IMR-90 (cell line): Measurements from ENCODE around the gene COL5A1. TPM values are rescaled to one million over a fixed set of nuclear protein-coding genes. Genes with fewer than 3 reads are reported as not detected.

ENCODE experiments used
- polyA plus RNA-seq, 3 experiments: library from polyadenylated mRNA; depleted of rRNA; stranded (reverse); fragments of >200 nt; gene quantifications; 2 replicates each; pipeline ENCODE4 v1.2.3, GENCODE V29; 2012; ENCODE audit warnings: low replicate concordance in 1 of 3
- total RNA-seq: library from RNA; depleted of rRNA; stranded (reverse); fragments of >200 nt; gene quantifications from 2 replicates; pipeline ENCODE4 v1.2.3, GENCODE V29; 2012
- TF ChIP-seq, protein P1 (sequence below): conservative IDR thresholded peaks from 2 replicates; pipeline ENCODE4 v1.5.1; 2012; ENCODE audit warnings: mild to moderate bottlenecking, low read depth, low read length, improper control_type of control experiment

Gene COL5A1
- total and polyA plus RNA-seq, 2 of the 4 experiments (the other 2 are of a cell fraction), result 19.2 to 173 TPM

- TF ChIP-seq, protein P1, sequence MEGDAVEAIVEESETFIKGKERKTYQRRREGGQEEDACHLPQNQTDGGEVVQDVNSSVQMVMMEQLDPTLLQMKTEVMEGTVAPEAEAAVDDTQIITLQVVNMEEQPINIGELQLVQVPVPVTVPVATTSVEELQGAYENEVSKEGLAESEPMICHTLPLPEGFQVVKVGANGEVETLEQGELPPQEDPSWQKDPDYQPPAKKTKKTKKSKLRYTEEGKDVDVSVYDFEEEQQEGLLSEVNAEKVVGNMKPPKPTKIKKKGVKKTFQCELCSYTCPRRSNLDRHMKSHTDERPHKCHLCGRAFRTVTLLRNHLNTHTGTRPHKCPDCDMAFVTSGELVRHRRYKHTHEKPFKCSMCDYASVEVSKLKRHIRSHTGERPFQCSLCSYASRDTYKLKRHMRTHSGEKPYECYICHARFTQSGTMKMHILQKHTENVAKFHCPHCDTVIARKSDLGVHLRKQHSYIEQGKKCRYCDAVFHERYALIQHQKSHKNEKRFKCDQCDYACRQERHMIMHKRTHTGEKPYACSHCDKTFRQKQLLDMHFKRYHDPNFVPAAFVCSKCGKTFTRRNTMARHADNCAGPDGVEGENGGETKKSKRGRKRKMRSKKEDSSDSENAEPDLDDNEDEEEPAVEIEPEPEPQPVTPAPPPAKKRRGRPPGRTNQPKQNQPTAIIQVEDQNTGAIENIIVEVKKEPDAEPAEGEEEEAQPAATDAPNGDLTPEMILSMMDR, result no peak
These were observed 20.7 kb downstream of the COL5A1 start (continued) for GRCh38 chr9:134662143-134662876.
